Head of caudate nucleus (tissue), 42 donors: ENCODE results near the gene SLC25A25.
"Not testable (repeated sequence)": the region's sequence is repeated elsewhere in the genome, so short reads cannot be mapped to it uniquely, and the experiment has no call there.

Experiments used
- DNase-seq, 42 donors: peaks; one replicate each; pipeline versions ENCODE4 v3.0.0 to v3.0.0-alpha.2; 2020 to 2021; ENCODE audit warnings: mixed read lengths in 7 of 42
- intact Hi-C: fragments of 100-400 bp; cut with DNase I; formaldehyde crosslinking; loops from one replicate; pipeline ENCODE4 v1.15.0; 2022

Gene SLC25A25

GRCh38 chr9:128131346-128131745, 63.3 kb downstream of the SLC25A25 start:
- intact Hi-C loops: not testable (repeated sequence)

GRCh38 chr9:128132139-128132538, 64.1 kb downstream of the SLC25A25 start:
- intact Hi-C loops, DNase-seq: not testable (repeated sequence)

More at GRCh38 chr9:128131346-128131745, 63.3 kb downstream of the SLC25A25 start:
- not testable (repeated sequence) for DNase-seq

DNA sequence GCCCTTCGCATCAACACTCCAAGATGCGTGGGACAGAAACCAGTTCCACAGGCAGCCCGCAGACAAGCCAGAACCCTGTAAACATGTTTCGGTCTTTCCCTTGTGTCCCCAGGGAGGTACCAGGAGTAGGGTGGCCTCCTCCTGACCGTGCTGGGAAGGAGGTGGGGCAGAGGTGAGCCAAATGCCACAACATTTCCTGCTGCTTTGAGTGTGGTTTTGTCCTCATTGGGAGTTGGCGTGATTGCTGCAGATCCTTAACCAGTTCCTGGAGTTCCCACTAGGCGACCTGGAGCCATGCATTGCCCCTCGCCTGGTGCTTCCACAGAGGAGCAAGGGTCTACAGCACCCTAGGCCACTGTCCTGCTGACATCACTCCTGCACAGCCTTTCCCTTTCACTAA, 67.5 kb downstream of the SLC25A25 start:
- DNase-seq, intact Hi-C loops: not testable (repeated sequence)

DNA sequence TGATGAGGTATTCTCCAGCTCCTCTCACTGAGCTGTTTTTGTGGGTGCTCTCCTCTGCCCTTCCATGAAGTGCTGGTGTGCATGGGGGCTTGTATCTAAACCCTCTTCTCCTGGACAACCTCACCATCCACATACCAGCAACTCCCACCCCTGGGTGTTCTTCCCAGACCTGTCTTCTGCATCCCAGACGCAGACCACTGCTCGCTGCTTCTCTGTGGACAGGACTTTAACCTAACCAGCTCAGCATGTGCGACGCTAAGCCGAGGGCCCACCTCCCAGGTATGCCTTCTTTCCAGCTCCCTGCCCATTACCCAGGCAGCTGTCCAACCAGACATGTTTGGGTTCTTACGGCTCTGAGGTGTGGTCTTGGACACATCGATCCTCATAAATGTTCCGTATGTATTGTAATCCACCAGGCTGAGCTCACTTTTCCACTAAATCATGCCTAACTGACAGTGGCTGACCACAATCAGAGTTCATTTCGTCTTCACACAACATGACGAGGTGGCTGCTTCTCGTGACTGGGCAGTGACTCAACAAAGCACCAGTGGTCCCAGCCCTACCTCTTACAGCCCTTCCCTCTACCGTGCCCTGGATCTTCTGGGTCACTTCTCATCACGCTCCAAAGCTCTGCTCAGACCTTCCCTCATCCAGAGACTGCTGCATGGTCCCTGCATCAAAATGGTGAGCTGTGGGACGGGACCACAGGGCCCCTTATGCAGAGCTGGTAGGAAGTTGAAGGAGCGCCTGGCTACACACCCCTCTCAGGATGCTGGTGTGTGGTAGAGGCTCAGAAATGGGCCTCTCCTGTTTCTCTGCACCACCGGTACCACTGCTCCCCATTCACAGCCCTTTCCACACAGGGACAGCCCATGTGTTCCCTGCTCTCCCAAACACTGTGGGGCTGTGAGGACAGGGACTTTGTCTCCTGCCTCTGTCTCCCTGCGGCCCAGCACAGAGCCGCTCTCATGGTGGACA, 69.1 kb downstream of the SLC25A25 start:
- intact Hi-C loops: no loop called here
- DNase-seq: no peak

GRCh38 chr9:128138001-128138400, 70.0 kb downstream of the SLC25A25 start:
- intact Hi-C loops: no loop called here
- no peak for DNase-seq

DNA sequence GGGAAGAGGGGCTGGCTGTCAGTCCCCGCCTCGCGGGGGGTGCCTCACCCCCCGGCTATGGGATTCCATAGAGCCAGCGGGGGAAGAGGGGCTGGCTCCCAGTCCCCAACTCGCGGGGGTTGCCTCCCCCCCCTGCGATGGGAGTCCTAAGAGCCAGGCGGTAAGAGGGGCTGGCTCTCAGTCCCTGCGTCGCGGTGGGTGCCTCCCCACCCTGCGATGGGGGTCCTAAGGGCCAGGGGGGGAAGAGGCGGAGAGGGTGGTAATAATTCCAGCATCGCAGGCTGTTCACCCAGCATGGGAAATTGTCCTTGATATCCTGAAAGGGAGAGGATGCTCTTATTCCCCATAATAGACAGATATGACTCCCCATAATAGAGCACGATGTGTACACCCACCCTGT, 71.6 kb downstream of the SLC25A25 start:
- DNase-seq: no peak
- intact Hi-C loops: no loop called here

- DNase-seq: no peak
- intact Hi-C loops: no loop called here
Measured at GRCh38 chr9:128141604-128142003, 73.6 kb downstream of the SLC25A25 start.

DNA sequence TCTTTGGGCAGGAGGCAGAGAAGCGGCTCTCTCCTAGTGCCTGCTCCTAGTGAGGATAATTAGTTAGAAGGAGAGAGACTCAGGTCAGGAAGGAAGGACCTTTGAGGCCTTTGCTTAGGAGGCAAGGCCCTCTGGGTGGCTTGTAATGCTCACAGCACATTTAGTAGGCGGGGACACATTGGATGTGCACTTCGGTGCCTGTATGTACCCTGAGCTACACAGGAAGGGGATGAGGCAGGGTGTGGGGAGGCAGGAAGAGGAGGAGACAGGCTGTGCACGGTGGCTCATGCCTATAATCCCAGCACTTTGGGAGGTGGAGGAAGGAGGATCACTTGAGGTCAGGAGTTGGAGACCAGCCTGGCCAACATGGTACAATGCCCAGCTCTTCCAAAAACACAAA, 74.0 kb downstream of the SLC25A25 start:
- no peak for DNase-seq
- intact Hi-C loops: no loop called here

GRCh38 chr9:128142596-128142995, 74.6 kb downstream of the SLC25A25 start:
- no peak for DNase-seq

DNA sequence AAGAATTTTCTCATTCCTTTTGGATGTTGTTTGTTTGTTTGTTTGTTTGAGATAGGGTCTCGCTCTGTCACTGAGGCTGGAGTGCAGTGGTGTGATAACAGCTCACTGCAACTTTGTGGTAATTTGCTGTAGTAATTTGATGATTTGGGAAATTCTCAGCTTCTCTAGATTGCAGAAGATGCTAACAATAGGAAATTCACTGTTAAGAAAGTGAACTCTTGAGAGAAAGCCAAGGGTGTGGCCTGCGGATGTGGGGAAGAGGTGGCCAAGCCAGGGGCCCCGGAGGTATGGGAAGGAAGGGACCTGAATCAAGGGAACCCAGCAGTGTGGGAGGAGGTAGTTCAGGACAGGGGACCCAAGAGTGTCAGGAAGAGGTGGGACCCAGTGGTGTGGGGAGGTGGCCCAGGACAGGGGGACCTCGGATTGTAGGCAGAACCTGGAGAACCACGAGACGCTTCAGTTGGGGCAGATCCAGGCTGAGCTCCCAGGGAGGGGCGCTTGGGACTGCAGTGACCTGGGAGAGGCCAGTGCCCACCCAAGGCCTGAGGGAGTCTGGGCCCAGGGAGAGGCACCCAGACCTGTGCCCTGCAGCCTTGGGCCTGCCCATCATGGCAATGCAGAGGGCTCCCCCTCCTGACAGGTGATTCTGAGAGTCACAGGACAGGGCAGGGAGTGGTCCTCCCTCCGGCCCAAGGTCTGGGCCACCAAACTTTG, 75.7 kb downstream of the SLC25A25 start:
- intact Hi-C loops: no loop called here

More at GRCh38 chr9:128142596-128142995, 74.6 kb downstream of the SLC25A25 start:
- intact Hi-C loops: no loop called here

GRCh38 chr9:128144239-128145181, 76.5 kb downstream of the SLC25A25 start:
- no peak for DNase-seq
- intact Hi-C loops: no loop called here

More for the DNA sequence above, 75.7 kb downstream of the SLC25A25 start:
- no peak for DNase-seq

- intact Hi-C loops: no loop called here
- DNase-seq: no peak
Measured at GRCh38 chr9:128145536-128145935, 77.5 kb downstream of the SLC25A25 start.

DNA sequence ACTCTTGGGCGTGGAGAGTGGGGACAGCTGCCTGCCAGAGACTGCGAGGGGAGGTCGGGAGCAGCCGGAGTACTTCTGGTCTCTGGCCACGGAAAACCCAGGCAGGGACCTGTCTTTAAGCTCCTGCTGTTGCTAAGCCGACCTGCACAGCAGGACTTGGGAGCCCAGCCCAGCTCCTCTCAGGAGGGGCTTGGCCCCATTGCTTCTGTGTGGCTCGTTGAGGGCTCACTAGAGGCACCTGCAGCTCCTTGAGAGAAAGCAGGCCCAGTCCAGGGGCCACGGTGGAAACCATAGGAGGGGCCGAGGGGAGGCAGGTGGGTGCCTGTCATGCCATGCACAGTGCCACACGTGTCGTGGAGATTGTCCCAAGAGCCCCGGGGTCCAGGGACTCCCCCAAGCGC, 77.9 kb downstream of the SLC25A25 start:
- intact Hi-C loops: no loop called here
- DNase-seq: no peak

DNA sequence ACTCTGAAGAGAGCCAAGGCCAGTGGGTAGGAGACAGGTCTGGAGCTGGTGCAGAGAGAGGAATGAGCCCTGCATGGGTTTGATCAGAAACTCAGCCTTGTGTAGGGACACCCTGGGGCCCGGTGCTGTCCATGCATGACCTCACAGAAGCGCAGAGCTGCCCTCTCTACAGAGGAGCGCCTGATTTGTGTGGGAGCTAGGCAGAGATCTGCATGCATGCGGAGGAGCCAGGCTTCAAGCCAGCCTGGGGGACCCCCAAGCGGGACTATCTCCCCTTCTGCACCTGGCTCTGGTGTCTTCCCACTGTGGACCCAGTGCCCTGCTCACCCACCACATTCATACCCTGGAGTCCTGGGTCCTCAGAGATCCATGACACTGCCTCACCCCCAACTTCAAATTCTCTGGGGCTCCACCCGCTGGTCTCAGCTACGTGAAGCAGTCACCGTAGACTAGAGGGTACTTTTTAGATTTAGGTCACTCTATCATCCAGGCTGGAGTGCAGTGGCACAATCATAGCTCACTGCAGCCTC, 78.6 kb downstream of the SLC25A25 start:
- DNase-seq: no peak
- intact Hi-C loops: no loop called here

DNA sequence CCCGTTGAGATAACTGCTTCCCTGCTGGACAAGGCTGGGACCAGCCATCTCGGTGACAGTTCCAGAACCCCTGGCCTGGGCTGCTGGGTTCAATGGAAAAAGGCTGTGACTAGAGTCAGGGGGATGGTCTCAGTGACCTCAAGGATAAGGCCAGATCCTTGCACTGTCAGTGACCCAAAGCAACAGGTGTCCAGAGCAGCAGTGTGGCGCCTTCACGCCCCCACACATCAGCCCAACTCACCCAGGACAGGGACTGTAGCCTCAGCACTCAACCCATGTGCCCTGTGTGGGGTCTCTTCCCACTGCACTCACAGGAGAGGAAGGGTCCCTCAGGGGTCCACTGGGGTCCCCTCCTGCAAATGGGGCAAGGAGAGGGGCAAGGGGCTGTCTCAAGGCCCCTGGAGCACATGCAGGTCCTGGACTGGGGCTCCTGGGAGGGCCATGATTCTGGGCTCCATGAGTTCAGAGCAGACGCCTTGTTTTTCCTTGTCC, 80.5 kb downstream of the SLC25A25 start:
- intact Hi-C loops: no loop called here
- DNase-seq: no peak

DNA sequence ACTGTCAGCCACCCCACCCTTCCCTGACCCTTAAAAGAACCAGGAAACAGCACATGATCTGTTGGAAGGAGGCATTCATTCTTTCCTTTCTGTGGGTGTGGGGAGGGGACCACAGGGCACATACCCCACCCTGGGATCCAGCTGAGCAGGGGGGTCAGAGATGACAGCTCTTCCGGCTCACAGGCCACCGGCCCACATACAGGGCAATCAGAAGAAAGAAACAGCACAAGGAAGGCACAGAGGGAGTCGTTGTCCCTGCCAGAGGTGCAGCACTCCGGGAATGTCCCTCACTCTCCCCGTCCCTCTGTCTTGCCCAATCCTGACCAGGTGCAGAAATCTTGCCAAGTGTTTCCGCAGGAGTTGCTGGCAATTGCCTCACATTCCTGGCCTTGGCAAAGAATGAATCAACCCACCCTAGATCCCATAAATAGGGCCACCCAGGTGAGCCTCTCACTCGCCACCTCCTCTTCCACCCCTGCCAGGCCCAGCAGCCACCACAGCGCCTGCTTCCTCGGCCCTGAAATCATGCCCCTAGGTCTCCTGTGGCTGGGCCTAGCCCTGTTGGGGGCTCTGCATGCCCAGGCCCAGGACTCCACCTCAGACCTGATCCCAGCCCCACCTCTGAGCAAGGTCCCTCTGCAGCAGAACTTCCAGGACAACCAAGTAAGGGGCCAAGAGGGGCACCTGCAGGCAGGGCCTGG, 81.1 kb downstream of the SLC25A25 start, which contains the start of gene LCN2:
Gene LCN2 (plus strand): TSS at position 453 of the 701 bp plus-strand sequence. CDS start 73 bp downstream, at position 526.
- DNase-seq: no peak
- intact Hi-C loops: no loop called here

- DNase-seq: no peak
- intact Hi-C loops: no loop called here
Measured at GRCh38 chr9:128149951-128150593, 82.0 kb downstream of the SLC25A25 start.
